GM13976 (cell line): ENCODE measurements around the gene USE1.

Experiments used
- DNase-seq: peaks from one replicate; pipeline ENCODE4 v3.0.0; 2012; ENCODE audit warnings: low spot score
- in situ Hi-C: fragments of 300-500 bp; cut with MboI; formaldehyde crosslinking; loops from one replicate; pipeline ENCODE4 v1.12.0; 2022; ENCODE audit warnings: low sequenced_read_pairs, mixed read lengths, inconsistent platforms; ENCODE audit not compliant: unreplicated experiment
- TF ChIP-seq, protein P1 (sequence below): IDR thresholded peaks from 2 replicates; pipeline ENCODE4 v1.5.1; 2012; ENCODE audit warnings: borderline replicate concordance, mild to moderate bottlenecking; ENCODE audit not compliant: insufficient read depth; ENCODE audit errors: extremely low read depth, missing control alignments, control extremely low read depth

Gene USE1

DNA sequence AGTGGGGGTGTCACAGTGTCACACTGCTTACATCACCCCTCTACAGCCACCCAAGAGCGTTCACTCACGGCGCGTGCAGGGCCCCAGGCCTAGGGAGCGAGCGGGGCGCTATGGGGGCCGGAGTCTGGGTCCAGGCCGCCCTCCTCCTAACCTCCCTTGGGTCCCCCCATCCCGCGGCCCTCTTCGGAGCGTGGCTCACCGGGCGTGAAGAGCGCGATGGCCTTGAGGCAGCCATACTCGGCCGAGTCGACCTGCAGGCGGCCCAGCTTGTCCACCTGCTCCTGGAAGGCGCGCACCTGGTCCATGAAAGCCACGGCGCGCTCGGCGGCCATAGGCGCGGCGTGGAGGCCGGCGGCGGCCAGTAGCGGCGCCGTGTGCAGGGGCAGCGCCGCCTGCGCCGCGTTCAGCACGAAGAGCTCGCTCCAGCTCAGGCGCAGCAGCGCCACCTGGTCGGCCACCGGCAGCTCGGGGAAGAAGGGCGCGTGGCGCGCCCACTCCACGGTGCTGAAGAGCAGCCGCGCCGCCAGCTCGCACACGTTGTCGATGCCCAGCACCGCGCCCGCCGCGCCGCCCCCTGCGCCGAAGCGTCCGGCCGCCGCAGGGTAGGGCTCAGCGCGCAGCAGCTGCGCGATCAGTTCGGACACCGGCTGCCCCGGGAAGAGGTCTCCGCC is 20.3 kb downstream of the USE1 start:
- in situ Hi-C loops = loop anchor here (25.0 kb wide), 1 partner anchor 173 kb away; no protein-coding TSS in a partner anchor
- TF ChIP-seq, protein P1, sequence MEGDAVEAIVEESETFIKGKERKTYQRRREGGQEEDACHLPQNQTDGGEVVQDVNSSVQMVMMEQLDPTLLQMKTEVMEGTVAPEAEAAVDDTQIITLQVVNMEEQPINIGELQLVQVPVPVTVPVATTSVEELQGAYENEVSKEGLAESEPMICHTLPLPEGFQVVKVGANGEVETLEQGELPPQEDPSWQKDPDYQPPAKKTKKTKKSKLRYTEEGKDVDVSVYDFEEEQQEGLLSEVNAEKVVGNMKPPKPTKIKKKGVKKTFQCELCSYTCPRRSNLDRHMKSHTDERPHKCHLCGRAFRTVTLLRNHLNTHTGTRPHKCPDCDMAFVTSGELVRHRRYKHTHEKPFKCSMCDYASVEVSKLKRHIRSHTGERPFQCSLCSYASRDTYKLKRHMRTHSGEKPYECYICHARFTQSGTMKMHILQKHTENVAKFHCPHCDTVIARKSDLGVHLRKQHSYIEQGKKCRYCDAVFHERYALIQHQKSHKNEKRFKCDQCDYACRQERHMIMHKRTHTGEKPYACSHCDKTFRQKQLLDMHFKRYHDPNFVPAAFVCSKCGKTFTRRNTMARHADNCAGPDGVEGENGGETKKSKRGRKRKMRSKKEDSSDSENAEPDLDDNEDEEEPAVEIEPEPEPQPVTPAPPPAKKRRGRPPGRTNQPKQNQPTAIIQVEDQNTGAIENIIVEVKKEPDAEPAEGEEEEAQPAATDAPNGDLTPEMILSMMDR = peak; percentile 91
- DNase-seq = peak; percentile 83

DNA sequence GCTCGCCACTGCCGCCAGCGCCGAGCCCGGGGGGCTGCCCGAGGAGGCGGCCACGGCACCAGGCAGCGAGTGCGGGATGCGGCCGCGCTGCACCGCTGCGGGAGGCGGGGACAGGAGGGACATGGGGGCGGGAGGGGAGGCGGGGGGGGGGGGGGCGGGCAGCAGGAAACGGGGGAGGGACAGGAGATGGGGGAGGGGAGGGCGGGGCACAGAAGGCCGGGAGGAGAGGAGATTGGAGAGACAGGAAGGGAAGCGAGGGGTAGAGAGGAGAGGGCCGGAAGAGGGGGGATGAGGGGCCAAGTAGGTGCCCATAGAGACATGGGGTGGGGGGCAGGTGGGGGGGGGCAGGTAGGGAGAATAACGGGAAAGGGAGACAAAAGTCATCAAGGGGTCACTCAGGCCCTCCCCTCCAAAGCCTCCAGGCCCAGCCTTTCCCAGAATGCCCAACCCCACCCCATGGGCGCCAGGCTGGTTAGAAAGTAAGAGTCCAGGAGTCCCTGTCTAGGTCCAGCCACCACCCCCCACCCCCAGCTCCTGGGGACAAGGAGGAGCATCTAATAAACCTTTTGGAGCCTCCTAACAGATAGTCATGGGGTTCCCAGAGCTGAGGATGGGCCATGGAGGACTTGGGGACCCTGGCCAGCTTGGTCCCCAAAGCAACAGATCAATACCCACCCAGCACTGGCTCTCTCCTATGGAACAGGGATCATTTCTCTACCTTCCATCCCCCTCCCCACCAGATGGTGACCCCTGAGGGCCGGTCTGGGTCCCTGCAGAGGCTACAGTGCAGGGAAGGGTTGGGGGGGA is 21.0 kb downstream of the USE1 start:
- in situ Hi-C loops = loop anchor here (25.0 kb wide), 1 partner anchor 174 kb away; no protein-coding TSS in a partner anchor
- DNase-seq = no peak
- TF ChIP-seq, protein P1 = no peak

DNA sequence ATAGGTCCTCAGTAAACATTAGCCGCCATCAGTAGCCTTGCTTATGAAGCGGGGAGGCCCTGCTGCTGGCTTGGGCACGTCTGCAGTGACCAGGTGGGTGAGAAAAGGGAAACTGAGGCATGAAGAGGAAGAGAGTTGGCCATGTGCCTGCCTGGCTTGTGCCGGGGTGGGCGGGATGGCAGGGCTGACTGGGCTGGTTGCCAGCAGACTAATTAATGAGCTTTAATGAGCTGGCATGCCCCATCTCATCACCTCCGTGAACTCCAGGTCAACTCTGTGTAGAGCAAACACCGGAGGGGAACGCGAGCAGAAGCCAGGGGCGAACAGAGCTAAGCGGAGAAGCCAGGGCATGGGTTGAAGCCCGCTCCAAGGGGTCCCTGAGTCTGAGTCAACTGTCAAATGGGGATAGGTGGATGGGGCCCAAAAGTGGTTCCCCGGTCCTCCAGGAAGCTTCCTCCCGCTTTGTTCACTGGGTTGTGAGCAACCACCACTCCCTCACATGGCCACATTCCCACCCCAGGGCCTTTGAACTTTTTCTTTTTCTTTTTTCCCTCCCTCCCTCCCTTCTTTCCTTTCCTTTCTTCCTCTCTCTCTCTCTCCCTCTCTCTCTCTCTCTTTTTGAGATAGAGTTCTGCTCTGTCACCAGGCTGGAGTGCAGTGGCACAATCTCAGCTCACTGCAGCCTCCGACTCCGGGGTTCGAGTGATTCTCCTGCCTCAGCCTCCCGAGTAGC is 21.8 kb downstream of the USE1 start:
- in situ Hi-C loops = loop anchor here (25.0 kb wide), 1 partner anchor 175 kb away; no protein-coding TSS in a partner anchor
- TF ChIP-seq, protein P1 = no peak
- DNase-seq = no peak

DNA sequence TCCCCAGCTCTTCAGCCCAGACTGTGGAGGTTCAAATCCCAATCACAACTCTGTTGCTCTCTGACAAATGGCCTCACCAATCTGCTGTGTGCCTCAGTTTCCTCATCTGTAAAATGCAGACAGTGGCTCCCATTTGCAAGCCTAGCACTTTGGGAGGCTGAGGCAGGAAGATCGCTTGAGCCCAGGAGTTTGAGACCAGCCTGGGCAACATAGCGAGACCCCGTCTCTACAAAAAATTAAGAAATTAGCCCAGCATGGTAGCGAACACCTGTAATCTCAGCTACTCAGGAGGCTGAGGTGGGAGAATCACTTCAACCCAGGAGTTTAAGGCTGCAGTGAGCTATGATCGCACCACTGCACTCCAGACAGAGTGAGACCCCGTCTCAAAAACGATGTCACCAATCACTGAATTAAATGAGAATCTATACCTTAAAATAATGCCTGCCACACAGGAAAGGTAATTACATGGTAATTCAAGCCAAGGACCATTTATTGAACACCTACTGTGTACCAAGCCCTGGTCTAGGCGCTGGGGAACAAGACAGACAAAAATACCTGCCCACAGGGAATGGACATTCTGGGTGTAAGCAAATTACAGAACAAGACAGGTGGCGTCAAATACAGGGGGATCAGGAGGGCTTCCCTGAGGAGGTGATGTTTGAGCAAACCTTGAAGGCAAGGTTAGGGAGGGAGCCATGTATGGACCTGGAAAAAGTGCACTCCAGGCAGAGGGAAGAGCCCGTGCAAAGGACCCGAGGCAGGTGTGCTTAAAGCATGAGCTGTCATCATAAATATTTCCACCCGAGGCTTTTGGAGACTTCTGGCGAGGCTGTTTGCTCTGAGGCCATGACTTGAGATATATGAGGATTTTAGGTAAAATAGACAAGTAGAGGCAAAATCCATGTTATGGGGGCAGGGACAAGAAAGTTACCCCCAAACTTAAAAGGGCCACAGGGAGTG is 22.9 kb downstream of the USE1 start:
- in situ Hi-C loops = loop anchor here (25.0 kb wide), 1 partner anchor 176 kb away; no protein-coding TSS in a partner anchor
- no peak for DNase-seq
- TF ChIP-seq, protein P1 = no peak

DNA sequence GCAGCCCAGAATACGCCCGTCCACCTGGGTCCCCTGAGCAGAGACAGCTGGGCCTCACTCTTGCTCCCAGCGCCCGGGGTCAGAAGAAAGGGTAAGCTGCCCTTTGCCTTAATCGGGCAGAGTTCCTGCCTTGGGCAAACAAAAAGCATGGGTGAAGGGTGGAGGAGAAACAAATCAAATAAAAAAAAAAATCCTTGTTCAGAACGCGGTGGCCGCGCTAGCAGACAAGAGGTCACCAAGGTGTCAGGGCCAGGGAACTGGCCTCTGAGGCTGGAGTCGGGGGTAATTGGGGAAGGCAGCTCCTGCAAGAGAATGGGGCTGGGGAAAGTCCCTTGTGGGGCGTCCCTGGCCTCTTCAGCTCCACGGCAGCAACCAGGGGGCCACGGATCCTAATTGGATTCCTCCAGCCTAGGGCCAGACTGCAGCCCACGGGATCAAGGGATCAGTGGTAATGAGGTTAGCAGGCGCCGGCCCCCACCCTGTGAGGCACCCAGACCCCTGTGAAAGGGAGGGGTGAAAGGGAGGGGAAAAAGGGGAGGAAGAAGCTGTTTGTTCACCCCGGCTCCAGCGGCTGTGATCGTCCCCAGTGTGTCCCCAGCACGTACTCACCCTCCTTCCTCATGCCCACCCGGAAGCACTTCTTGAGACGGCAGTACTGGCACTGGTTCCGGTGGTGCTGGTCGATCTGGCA is 25.1 kb downstream of the USE1 start:
- TF ChIP-seq, protein P1 = no peak
- DNase-seq = no peak
- in situ Hi-C loops = loop anchor here (25.0 kb wide), 1 partner anchor 178 kb away; no protein-coding TSS in a partner anchor
